ENCODE data around the gene TIA1.

The TIA1 gene

GRCh38 chr2:70160545-70160944 lies 87.9 kb downstream of the TIA1 start:
- DNase-seq (ENCODE audit: low read depth, low spot score): no peak
